Upper lobe of left lung (tissue), 6 donors: ENCODE measurements around the gene KRT4. TPM values are rescaled to one million over a fixed set of nuclear protein-coding genes. Genes with fewer than 3 reads are reported as not detected.

Source experiments
- ATAC-seq, 2 donors: fragments of 200-7000 bp; cut with Tn5 transposase; one replicate each; pipeline ENCODE4 v1.9.1; 2022; ENCODE audit warnings: mild to moderate bottlenecking in 2 of 2, moderate library complexity in 2 of 2; ENCODE audit not compliant: low FRiP score in 2 of 2
- DNase-seq, 2 donors: peaks; one replicate each; pipeline ENCODE4 v3.0.0-alpha.2; 2019 to 2020
- H3K27ac ChIP-seq, 4 donors: fragments of 200-600 bp; sonication (generic); one replicate each; pipeline ENCODE4 v1.5.1; 2016 to 2019
- H3K27me3 ChIP-seq, 4 donors: fragments of 200-600 bp; sonication (generic); one replicate each; pipeline ENCODE4 v1.5.1; 2017 to 2019
- H3K36me3 ChIP-seq, 4 donors: fragments of 200-600 bp; sonication (generic); one replicate each; pipeline ENCODE4 v1.5.1; 2016 to 2019
- H3K4me1 ChIP-seq, 4 donors: fragments of 200-600 bp; sonication (generic); one replicate each; pipeline ENCODE4 v1.5.1; 2018 to 2019
- H3K4me3 ChIP-seq, 4 donors: fragments of 200-600 bp; sonication (generic); one replicate each; pipeline ENCODE4 v1.5.1; 2017 to 2019; ENCODE audit warnings: mild to moderate bottlenecking in 2 of 4, moderate library complexity in 1 of 4
- H3K9me3 ChIP-seq, 4 donors: fragments of 200-600 bp; sonication (generic); one replicate each; pipeline ENCODE4 v1.5.1; 2018 to 2019
- CTCF ChIP-seq, 6 experiments: fragments of 450-650 bp in 4 of 6; fragments of 200-600 bp in 2 of 6; sonication (generic) in 2 of 6; IDR thresholded peaks; one replicate each; pipeline ENCODE4 v1.5.1; 2016 to 2019; ENCODE audit warnings: antibody characterized with exemption in 6 of 6
- EP300 ChIP-seq, 4 donors: sonication (generic); formaldehyde crosslinking; IDR thresholded peaks; one replicate each; pipeline ENCODE4 v1.5.1; 2017; ENCODE audit warnings: antibody characterized with exemption in 4 of 4, control low read depth in 2 of 4
- POLR2A ChIP-seq, 4 donors: fragments of 450-650 bp; IDR thresholded peaks; one replicate each; pipeline ENCODE4 v1.5.1; 2016 to 2017; ENCODE audit warnings: antibody characterized with exemption in 4 of 4, mild to moderate bottlenecking in 2 of 4
- POLR2AphosphoS5 ChIP-seq, 2 donors: sonication (generic); formaldehyde crosslinking; IDR thresholded peaks; one replicate each; pipeline ENCODE4 v1.5.1; 2017; ENCODE audit warnings: antibody characterized with exemption in 2 of 2
- WGBS, 2 donors: methylation state at CpG; one replicate each; pipeline ENCODE4 v1.1.5; 2017 to 2018; 5-methylcytosine and 5-hydroxymethylcytosine counted together
- total RNA-seq, 6 donors: library from RNA; depleted of rRNA in 4 of 6; stranded (reverse); fragments of >200 nt in 4 of 6; gene quantifications; one replicate each; pipeline versions ENCODE4 v1.1.0 to v1.2.1, GENCODE V29; 2016 to 2021
- donor health status: DM: no; HTN: no; CAD: no; lungs with moderate emphysema.
- donor health status: DM: no; HTN: yes; CAD: no; lungs with severe emphysema.

KRT4 gene
- total RNA-seq, 6 donors from 2014 or later = 2.1 to 36.1 (median 15.1) TPM

DNA sequence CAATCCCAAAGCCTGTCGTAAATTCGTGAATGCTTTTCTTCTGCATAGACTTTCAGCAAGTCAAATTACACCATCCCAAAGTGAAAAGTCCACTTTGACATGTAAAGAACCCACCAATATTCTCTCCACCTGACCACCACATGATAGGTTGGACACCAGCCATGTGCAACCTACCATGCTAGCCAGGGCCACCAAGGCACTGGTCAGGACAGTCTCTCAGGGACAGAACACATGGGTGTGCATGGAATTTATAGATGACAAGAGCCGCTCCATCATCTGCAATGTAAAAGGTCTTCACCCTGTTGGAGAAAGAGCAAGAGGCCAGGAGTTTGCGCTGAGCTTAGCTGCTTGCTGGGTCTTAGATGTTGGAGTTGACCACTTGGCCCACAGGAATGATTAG is 31.4 kb downstream of the KRT4 start:
- H3K36me3 ChIP-seq = no peaks in the 10 kb centered on the region
- H3K4me3 ChIP-seq = no peak overlapping the region
- no peak for TF ChIP-seq EP300 (IDR thresholded peaks at IDR 0.05)
- TF ChIP-seq POLR2AphosphoS5 (IDR thresholded peaks at IDR 0.05) = no peak
- no peak for TF ChIP-seq CTCF (IDR thresholded peaks at IDR 0.05)
- TF ChIP-seq POLR2A (IDR thresholded peaks at IDR 0.05) = no peak
- ATAC-seq (no peak), DNase-seq (no peak)
- WGBS, 2 donors = 94 to 96% methylated on average over 4 of the region's 4 CpGs
- H3K27ac ChIP-seq = no peak overlapping the region
- peaks cover 0 to 8% (median 3%) of the 10 kb centered on the region in 4 donors for H3K4me1 ChIP-seq
- no peaks in the 10 kb centered on the region for H3K27me3 ChIP-seq
- no peaks in the 10 kb centered on the region for H3K9me3 ChIP-seq

GRCh38 chr12:52781399-52782082 is 32.4 kb downstream of the KRT4 start:
- no peak for DNase-seq
- Histone ChIP-seq H3K4me3 (no peak overlapping the region), H3K27ac (no peak overlapping the region), H3K27me3 (no peaks in the 10 kb centered on the region), H3K9me3 (no peaks in the 10 kb centered on the region), H3K36me3 (no peaks in the 10 kb centered on the region), H3K4me1 (no peaks in the 10 kb centered on the region)
- TF ChIP-seq CTCF (IDR thresholded peaks at IDR 0.05) = no peak
- no peak for TF ChIP-seq POLR2AphosphoS5 (IDR thresholded peaks at IDR 0.05)
- TF ChIP-seq POLR2A (IDR thresholded peaks at IDR 0.05) = no peak
- no peak for TF ChIP-seq EP300 (IDR thresholded peaks at IDR 0.05)
- 74 to 77% methylated on average over 4 of the region's 4 CpGs for WGBS, 2 donors
- no peak for ATAC-seq

GRCh38 chr12:52779914-52780313 is 34.0 kb downstream of the KRT4 start:
- no peaks in the 10 kb centered on the region for H3K36me3 ChIP-seq
- no peaks in the 10 kb centered on the region for H3K27me3 ChIP-seq
- TF ChIP-seq POLR2A (IDR thresholded peaks at IDR 0.05) (no peak), POLR2AphosphoS5 (IDR thresholded peaks at IDR 0.05) (no peak), EP300 (IDR thresholded peaks at IDR 0.05) (no peak), CTCF (IDR thresholded peaks at IDR 0.05) (no peak)
- DNase-seq (no peak), ATAC-seq (no peak)
- no peak overlapping the region for H3K4me3 ChIP-seq
- no peaks in the 10 kb centered on the region for H3K4me1 ChIP-seq
- H3K27ac ChIP-seq = no peak overlapping the region
- 93 to 94% methylated on average over 6 of the region's 6 CpGs for WGBS, 2 donors
- no peaks in the 10 kb centered on the region for H3K9me3 ChIP-seq

DNA sequence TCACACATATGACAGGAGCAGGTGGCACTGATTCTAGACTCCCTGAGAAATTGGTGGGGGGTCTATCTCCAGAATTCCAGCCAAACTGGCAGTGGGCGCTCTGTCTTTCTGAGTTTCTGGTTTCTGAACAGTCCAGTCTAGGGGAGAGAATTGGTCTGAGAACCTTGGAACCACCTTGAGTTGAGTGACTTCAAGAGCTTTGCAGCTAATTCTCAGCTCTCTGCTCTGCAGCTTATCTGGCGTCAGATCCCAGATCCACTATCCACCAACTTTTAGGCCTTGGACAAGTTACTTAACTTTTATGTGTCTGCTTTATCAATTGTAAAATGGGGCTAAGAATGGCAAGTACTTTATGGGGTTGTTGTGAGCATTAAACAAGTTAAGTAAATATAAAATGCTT is 35.1 kb downstream of the KRT4 start:
- no peak for ATAC-seq
- WGBS, 2 donors = 85 to 100% methylated on average over 2 of the region's 2 CpGs
- no peaks in the 10 kb centered on the region for H3K4me1 ChIP-seq
- no peak overlapping the region for H3K27ac ChIP-seq
- TF ChIP-seq POLR2A (IDR thresholded peaks at IDR 0.05) = no peak
- no peak overlapping the region for H3K4me3 ChIP-seq
- H3K36me3 ChIP-seq = no peaks in the 10 kb centered on the region
- no peak for DNase-seq
- no peaks in the 10 kb centered on the region for H3K9me3 ChIP-seq
- H3K27me3 ChIP-seq = no peaks in the 10 kb centered on the region

- Histone ChIP-seq H3K27ac (no peak overlapping the region), H3K4me3 (no peak overlapping the region), H3K36me3 (no peaks in the 10 kb centered on the region), H3K4me1 (no peaks in the 10 kb centered on the region), H3K27me3 (no peaks in the 10 kb centered on the region), H3K9me3 (no peaks in the 10 kb centered on the region)
- WGBS, 2 donors = 91 to 100% methylated on average over 3 to 4 of the region's 4 CpGs
- ATAC-seq = no peak
- TF ChIP-seq CTCF (IDR thresholded peaks at IDR 0.05) (no peak), EP300 (IDR thresholded peaks at IDR 0.05) (no peak), POLR2A (IDR thresholded peaks at IDR 0.05) (no peak), POLR2AphosphoS5 (IDR thresholded peaks at IDR 0.05) (no peak)
- no peak for DNase-seq
Observed at GRCh38 chr12:52777566-52777965, 36.4 kb downstream of the KRT4 start.
